Tongue (tissue), 2 donors: ENCODE data around the gene SLC35D1. TPM values are rescaled to one million over a fixed set of nuclear protein-coding genes. Genes with fewer than 3 reads are reported as not detected.
"Not testable (repeated sequence)": the region's sequence is repeated elsewhere in the genome, so short reads cannot be mapped to it uniquely, and the experiment has no call there.

Experiments
- DNase-seq: peaks from one replicate; pipeline ENCODE4 v3.0.0-alpha.2; 2015
- total RNA-seq: library from RNA; depleted of rRNA; stranded (reverse); fragments of >200 nt; gene quantifications from one replicate; pipeline ENCODE4 v1.2.3, GENCODE V29; 2014

SLC35D1 gene
- total RNA-seq, result 11.8 TPM

GRCh38 chr1:67053785-67054772 lies at the start of gene SLC35D1:
Gene SLC35D1 (minus strand): TSS chr1:67054148. CDS start chr1:67054013, 135 bp downstream.
- peak; percentile 94 for DNase-seq

GRCh38 chr1:67103548-67103947 lies 49.6 kb upstream of the SLC35D1 start:
- no peak for DNase-seq

- DNase-seq, result no peak
These were observed 46.9 kb upstream of the SLC35D1 start for GRCh38 chr1:67100833-67101232.

GRCh38 chr1:67097305-67097704 lies 43.4 kb upstream of the SLC35D1 start:
- no peak for DNase-seq

- DNase-seq, result no peak
These were observed 40.2 kb upstream of the SLC35D1 start for GRCh38 chr1:67094191-67094590.

GRCh38 chr1:67089685-67090208 lies 35.8 kb upstream of the SLC35D1 start:
- DNase-seq, result no peak

GRCh38 chr1:67088440-67088839 lies 34.5 kb upstream of the SLC35D1 start:
- DNase-seq, result no peak

GRCh38 chr1:67085326-67085725 lies 31.4 kb upstream of the SLC35D1 start:
- DNase-seq, result no peak

- DNase-seq, result no peak
These were observed 30.9 kb upstream of the SLC35D1 start for GRCh38 chr1:67084765-67085318.

- DNase-seq, result no peak
These were observed 24.3 kb upstream of the SLC35D1 start for GRCh38 chr1:67078291-67078690.

- DNase-seq, result no peak
These were observed 23.6 kb upstream of the SLC35D1 start for GRCh38 chr1:67077593-67077992.

GRCh38 chr1:67072749-67073148 lies 18.8 kb upstream of the SLC35D1 start:
- no peak for DNase-seq

GRCh38 chr1:67067655-67068054 lies 13.7 kb upstream of the SLC35D1 start:
- not testable (repeated sequence) for DNase-seq

- no peak for DNase-seq
These were observed 8.5 kb upstream of the SLC35D1 start for GRCh38 chr1:67062412-67062811.

- DNase-seq, result no peak
These were observed 7.3 kb upstream of the SLC35D1 start for GRCh38 chr1:67061266-67061665.

GRCh38 chr1:67060811-67061218 lies 6.9 kb upstream of the SLC35D1 start:
- no peak for DNase-seq

- DNase-seq, result no peak
These were observed 5.4 kb upstream of the SLC35D1 start for GRCh38 chr1:67059346-67059745.

- DNase-seq, result no peak
These were observed 4.8 kb upstream of the SLC35D1 start for GRCh38 chr1:67058761-67059160.

- DNase-seq, result no peak
These were observed 4.3 kb upstream of the SLC35D1 start for GRCh38 chr1:67058242-67058641.

GRCh38 chr1:67053535-67053784 lies 488 bp downstream of the SLC35D1 start:
- DNase-seq, result no peak

- peak; percentile 74 for DNase-seq
These were observed 1.0 kb downstream of the SLC35D1 start for GRCh38 chr1:67052741-67053534.

GRCh38 chr1:67051196-67051595 lies 2.8 kb downstream of the SLC35D1 start:
- no peak for DNase-seq
